NCI-H460 (cell line): Measurements from ENCODE around the gene DIO1. TPM values are rescaled to one million over a fixed set of nuclear protein-coding genes. Genes with fewer than 3 reads are reported as not detected.

ENCODE experiments used
- DNase-seq: peaks from one replicate; pipeline ENCODE4 v3.0.0-alpha.2; 2016; ENCODE audit warnings: low read depth; ENCODE audit errors: extremely low read depth
- total RNA-seq: library from RNA; depleted of rRNA; stranded (reverse); fragments of >200 nt; shearing (Covaris generic); gene quantifications from 2 replicates; pipeline ENCODE4 v1.2.3, GENCODE V29; 2014

The DIO1 gene
- total RNA-seq, 1 experiment from 2014 or later, result not detected

DNA sequence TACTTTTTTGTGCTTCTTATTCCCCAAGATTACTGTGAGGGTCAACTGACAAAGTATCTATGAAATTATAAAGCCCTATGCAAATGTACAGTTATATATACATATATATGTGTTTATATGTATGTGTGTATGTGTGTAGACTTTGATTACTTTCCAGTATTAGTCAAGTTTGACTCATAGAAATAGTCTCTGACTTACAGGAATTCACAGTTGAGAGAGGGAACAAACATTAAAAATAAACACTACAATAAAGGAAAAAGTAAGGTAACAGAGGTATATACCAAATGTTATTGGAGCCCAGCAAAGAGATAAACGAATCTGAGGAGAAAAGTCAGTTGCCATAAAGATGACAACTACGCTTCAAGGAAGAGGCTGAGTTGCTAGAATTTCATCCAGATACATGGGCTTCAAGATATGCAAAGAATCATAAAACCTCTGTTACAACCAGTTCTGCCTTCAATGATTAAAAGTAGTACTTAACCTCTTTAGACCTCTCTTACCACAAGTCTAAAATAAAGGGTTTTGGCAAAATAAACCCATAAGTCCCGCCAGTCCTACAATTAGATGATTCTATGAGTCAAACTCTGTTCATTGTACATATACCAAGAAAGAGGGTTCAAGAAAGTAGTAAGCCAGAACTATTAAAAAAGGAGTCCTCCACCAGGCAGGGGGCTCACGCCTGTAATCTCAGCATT lies 44.3 kb downstream of the DIO1 start:
- no peak for DNase-seq

DNA sequence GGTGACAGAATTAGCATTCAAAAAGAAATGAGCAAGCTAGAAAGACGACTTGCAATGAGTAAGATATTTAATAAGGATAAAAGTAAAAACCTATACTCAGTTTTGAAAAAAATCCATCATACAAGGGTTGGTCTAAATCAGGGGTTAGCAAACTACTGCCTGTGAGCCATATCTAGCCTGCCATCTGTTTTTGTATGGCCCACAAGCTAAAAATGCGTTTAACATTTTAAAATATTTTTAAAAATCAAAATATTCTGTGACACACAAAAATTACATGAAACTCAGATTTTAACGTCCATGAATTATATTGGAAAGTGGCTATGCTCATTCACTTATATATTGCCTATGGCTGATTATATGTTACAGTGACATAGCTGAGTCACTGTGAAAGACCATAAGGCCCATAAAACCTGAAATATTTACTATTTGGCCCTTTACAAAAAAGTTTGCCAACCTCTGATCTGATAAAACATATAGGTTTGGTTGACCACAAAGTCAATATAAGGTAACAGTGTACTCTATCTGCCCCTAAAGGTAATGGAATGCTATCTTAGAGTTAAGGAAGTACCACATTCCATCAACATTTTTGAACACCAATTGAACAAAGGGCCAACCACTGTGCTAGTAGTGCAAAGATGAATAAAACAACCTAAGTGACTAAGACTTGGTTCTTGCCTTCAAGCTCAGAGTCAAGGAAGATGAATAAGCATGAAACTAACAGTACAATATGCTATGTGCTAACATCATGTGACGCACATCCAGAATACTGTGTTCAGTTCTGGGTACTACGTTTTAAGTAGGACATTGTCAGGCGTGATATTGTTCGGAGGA lies 48.4 kb downstream of the DIO1 start:
- no peak for DNase-seq

DNA sequence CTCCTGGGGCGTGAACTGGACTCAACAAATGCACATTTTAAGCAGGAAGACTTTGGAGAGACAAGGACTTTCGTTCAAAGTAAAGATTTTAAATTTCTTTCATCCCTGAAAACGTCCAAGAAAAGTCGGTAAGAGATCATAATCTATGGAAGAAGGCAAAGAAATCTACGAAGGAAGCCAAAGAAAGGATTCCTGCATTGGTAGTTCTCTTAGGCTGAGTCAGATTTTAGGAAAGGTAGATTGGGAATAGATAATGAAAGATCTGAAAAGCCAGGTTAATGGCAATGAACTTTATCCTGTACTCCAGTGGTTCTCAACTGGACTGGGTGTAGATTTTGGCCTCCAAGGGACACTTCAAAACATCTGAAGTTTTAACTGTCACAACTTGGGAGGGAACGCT lies 49.1 kb downstream of the DIO1 start:
- no peak for DNase-seq

DNA sequence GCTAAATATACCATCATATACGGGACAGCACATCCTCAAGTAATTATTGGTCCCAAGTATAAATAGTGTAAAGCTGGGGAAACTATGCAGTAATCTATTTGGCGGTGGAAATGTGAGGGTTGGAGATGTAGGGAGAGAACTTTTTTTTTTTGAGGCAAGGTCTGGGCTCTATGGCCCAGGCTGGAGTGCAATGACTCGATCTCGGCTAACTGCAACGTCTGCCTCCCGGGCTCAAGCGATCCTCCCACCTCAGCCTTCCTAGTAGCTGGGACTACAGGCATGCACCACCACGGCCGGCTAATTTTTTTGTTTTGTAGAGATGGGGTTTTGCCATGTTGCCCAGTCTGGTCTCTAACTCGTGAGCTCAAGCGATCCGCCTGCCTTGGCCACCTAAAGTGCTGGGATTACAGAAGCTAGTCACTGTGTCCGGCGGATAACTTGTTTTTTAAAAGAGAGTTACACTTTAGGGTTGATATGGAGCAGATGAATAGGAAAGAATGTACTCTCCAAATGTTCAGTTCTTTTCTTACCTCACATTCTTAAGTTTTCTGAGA lies 49.6 kb downstream of the DIO1 start:
- DNase-seq, result no peak

DNA sequence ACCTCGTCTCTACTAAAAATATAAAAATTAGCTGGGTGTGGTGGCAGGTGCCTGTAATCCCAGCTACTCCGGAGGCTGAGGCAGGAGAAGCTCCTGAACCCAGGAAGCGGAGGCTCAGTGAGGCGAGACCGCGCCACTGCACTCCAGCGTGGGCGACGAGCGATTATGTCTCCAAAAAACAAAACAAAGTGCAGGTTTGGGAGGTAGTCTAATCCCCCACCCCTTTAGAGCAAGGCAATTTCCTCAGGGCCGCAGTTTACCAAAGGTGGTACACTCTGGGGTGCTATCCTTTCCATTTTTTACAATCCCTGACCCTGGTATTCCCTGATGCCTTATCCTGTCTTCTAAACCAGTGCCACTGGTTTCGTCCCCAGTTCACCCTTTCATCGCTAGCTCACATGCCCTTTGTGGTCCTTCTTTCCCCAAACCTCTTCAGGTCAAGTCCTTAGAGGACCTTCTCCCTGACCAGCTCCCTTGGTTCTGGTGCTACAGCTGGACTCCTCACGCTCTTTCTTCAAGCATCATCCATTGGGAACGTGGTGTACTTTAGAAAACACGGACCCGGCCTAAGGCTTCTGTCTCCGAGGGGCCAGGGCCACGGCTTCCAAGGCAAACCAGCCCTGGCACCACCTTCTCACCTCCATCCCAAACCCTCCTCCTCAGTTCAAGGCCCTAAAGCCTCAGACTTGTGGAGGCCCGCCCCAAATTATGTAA lies 50.6 kb downstream of the DIO1 start:
- DNase-seq, result no peak

DNA sequence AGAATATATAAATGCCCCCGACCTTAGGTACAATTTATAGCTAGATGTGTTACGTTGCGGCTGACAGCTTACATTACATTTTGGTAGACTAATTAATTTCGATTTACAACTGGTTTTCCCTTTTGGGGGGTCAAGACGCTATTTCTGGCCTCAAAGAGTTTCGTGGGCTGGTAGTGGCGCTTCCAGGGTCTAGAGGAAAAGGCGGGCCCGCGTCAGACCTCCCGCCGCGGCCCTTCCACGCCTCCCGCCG lies 51.1 kb downstream of the DIO1 start:
- no peak for DNase-seq

DNA sequence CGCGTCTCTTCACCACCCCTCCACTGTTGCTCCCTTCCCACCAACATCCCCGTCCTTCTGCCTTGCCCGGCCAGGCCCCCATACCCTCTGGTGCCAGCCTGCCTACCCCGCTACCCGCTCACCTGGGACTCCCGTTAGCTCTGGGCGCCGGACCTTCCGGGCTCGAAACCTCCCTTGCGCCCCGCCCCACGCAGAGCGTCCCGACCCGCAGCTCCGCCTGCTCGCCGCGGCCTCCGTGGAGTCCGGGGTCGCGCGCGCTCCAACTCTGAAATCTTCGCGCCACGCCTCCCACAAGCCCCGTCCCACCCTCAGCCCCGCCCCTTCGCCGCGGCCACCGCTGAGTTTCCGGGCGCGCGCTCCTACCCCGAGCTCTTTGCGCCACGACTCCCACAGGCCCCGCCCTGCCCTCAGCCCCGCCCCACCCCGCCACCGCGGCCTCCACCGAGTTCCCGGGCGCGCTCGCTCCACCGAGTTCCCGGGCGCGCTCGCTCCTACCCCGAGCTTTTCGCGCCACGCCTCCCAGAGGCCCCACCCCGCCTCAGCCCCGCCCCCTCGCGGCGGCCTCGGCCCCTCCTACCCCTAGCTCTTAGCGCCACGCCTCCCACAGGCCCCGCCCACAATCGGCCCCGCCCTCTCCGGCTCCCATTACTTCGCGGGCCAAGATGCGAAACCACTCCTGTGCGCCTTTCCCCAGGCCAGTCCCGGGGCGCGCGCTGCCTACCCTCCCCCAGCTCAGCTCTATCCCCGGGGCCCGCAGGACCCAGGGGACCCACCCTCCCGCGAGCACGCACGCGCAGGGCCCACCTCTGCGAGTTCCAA lies 51.7 kb downstream of the DIO1 start, which contains the start of gene IFT25:
TSS of gene IFT25 (minus strand) at position 267 of the 819 bp plus-strand sequence. CDS start 5,617 bp downstream, outside the sequence.
- DNase-seq, result peak; percentile 89

DNA sequence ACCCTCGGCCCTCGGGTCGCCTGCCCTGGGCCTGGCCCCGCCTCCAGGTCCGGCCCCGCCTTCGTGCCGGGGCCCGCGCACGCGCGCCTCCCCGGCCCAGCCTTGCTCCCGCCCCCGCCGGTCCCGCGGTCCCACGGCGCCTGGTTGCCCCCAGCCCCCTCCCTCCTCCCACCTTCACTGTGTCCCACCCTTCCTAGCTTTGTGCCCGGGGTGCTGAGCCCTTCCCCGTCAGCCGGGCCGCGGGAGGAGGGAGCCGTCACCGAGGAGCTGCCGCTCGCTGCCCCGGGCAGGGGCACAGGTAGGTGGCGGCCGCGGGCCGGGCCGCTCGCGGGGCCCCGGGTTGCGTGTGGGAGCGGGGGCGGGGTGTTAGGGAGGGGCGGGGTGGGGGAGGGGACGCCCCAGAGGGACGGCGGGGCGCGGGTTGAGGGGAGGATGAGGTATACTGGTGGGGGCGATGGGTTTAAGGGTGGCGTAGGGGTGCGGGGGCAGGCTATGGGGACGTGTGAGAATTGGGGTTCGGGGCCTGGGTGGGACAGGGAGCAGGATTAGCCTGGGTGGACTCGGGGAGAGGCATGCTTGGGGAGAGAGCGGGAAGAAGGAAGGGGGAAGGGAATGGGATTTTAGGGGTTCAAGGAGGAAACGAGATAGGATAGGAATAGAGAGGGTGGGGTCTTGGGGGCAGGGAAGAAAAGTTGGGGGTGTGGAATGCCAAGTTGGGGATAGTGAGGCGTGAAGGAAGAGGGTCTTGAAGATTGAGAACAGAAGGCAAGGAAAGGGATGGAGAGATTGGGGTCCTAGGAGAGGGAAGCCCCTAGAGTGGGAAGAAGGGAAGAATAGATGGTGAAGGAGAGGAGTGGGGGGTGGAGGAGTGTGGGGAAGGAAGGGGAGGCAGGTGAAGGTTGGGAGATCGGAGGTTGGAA lies 52.5 kb downstream of the DIO1 start, which contains the start of gene LRRC42:
TSS of gene LRRC42 (plus strand) at position 99 of the 920 bp plus-strand sequence. CDS start 5,650 bp downstream, outside the sequence.
- no peak for DNase-seq

DNA sequence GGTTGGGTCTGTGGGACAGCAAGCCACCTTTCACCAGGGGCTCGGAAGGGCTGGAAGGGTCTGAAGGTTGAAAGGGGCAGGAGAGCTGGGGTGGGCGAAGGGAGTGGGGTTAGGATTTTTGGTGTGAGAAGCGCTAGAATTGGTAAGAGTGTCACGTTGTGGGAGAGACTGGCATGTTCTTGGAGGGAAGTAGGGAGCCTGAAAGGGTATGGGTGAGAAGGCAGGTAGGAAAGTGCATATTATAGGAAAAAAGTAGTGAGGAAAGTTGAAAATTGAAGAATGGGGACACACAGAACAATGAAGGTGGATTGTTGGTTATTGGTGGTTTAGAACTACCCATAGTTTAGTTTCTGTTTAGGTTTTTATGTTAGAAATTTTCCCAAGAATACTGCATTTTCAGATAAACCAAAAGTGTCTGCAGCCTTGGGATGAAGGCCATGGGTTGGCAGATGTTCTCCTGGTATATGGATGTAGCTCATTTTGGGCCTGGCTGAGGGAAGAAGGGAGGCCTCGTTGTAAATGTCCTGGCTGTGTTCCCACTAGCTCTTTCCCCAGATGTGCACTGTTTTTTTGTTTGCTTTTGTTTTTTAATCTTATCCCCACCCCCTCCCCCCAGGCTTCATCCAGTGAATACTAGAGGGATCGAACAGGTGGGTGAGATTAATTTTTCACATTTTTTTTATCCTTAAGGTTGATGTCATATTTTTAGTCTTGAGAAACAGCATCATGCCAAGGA lies 53.4 kb downstream of the DIO1 start:
- DNase-seq, result no peak

DNA sequence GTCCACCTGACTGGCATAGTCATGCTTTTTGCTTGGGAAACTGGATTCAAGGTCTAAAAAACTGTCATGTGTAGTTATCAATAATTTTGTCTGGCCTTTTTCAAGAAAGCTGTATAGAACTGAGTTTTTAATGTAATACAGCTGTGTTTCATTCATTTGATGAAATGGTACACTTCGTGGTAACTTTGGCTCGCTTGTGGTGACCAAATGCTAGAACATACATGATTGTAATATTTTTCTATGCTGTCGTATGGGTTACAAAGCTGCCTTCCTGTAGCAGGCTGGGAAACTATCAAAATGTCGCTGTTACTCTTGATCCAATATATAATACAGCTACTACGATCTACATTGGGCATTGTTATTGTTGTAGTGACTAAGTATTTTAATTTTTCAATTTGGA lies 54.3 kb downstream of the DIO1 start:
- DNase-seq, result no peak

DNA sequence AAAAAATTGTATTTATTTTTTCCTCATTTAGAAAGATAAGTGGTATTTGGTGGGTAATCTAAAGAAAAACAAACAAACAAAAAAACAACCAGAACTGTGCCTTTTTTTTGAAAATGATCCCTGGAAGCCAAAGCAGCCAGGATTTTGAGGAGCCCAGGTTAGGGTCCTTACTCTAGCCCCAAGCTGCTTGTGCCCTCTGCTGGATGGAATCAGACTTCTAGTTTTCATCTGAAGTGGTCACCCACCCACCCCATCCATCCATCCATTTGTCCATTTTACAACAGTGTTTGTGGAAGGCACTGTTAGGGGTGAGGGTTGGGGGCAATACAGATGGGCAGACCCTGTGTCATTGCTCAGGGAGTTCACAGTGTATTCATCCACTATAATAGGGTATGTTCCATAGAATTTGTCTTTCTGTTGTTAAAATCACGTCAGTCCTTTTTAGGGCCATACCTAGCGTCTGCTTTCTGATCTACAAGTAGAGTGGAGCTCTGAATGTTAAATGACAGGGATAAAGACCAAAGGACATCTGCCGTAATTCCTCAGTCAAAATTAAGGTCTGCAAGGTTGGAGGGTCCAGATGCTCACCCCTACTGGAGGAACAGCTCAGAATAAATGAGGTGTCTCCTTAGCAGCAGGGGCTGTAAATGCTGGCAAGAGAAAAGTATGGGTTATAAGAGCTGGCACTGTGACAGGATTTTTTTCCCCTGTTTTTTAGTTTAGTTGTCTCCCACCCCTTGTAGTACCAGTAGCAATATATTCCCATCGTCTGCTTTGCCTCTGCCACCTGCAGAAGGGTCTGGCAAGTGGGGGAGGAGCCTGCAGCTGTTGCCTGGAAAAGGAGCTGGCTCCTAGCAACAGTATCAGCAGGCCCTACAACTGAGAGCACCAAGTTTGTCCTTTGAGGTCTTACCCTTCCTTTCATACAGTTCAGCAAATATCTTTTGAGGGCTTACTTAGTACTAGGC lies 55.3 kb downstream of the DIO1 start:
- DNase-seq, result peak; percentile 15

DNA sequence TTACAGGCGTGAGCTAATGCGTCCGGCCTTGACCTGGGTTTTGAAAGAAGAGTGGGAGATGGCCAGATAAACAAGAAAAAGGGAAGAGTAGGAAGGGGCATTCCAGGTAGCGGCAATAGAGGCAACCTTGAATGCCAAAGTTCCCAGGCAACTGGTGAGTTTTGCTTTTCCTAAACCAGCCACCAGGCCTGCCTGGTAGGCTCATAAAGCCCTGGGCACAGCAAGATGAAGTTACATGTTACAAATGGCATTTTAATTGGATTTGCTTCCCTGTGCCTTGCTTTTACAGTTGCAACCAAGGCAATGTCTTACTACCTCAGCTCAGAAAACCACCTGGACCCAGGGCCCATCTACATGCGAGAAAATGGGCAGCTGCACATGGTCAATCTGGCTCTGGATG lies 57.7 kb downstream of the DIO1 start:
- no peak for DNase-seq

DNA sequence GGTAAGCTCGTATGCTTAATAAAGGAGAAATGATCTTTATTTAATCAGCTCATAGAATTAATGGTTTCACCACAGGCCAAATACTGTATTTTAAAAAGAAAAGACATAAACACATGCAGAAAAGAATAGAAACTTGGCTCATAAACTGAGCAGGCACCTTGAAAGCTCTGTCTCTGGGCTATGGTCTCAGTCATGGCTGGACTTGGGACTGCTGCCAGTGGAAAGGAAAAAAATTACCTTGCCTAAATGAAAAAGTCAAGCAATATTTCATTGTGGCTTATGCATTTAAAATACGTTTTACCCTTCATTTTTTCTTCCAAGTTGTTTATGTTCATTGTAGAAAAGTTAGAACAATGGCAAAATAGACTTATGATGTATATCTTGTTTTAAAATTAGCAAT lies 60.1 kb downstream of the DIO1 start:
- no peak for DNase-seq

DNA sequence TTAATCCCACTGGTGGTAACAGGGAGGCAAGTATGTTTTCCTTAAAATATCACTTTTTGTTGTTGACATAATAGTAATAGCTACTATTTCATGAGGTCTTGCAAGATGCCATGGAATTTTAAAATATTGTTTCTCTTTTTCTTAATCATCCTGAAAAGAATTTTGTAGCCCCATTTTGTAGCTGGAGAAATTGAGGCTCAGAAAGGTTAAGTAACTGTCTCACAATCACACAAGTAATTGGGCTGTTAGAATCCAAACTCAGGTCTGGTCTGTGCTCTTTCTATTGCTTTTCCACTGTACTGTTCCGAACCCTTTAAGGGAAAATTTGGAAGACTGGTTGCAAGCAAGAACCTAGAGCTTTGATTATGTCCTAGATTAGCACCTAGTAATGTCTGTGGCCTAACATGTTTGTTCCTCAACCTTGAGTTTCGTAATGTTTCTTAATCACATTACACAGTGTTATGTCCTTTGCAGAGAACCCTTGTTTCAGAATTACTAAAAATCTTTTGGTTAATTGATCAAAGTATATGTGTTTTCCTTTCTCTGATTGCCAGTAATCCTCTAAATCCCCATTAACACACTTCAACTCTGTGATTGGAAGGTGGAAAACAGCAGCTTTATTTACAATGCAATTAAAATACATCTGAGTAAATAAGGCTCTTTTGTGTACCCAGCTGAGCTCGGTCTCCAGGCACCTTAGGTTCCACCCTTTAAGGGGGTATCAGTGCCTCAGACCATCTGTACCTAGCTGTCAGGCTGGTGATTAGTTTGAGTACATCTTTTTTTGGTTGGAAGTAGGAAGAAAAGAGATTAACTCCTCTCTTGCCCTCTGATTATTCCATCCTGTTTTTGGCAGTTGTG lies 62.6 kb downstream of the DIO1 start:
- no peak for DNase-seq

DNA sequence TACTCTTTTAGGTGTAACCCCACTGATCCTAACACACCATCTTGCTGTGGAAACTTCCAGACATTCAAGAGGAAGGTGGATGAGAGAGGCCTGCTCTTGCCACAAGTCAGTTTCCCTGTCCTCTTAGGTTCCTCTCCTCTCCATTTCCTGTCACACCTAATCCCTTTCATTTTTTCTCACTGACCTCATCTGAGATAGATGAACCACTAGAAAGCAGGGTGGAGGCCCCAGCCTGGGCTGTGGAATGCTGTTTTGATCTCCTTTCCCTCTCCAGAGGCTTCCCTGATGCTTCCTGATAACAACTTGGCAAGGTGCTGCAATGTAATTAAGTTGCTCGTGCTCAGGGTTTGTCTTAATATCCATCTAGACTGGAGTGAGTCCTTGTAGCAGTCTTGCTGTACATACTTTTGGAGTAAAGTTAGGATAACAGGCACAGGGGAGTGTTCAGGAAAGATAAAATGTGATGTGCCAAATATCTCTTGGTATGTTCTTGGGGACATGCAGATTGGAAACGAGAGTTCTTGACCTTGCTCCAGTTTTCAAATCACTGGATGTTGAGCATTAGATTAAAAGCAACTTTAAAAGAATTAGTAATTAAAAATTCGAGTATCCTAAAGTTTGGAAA lies 63.3 kb downstream of the DIO1 start:
- no peak for DNase-seq

DNA sequence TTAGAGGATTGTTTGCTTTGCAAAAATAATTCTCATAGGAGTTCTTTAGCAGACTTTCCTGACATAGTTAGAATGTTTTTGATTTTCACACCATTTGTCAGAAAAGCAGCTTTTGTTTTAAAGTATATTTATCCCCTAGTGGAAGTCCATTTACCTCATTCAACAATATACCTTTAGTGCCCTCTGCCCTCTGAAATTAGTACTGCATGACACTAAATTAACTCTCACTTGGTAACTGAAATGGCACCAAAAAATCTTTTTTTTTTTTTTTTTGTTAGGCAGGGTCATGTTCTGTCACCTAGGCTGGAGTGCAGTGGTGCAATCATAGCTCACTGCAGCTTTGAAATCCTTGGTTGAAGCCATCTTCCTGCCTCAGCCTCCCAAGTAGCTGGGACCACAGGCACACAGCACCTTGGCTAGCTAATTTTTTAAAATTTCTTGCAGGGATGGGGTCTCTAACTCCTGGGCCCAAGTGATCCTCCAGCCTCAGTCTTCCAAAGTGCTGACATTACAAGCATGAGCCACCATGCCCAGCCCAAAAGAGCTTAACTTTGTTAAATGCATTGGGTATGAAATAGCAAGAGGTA lies 65.8 kb downstream of the DIO1 start:
- peak; percentile 18 for DNase-seq
